ENCODE results near the gene HOMER2. TPM values are rescaled to one million over a fixed set of nuclear protein-coding genes. Genes with fewer than 3 reads are reported as not detected.

The HOMER2 gene
- total RNA-seq, 1 donor from 2014 or later = 9.4 TPM

- Mint-ChIP-seq H3K36me3 (ENCODE audit: low read depth) (peaks cover 25% of the 10 kb centered on the region), H3K4me1 (peaks cover 71% of the 10 kb centered on the region), H3K9me3 (no peaks in the 10 kb centered on the region), H3K4me3 (peak within 1 kb of the TSS; percentile 91), H3K27ac (peak within 1 kb of the TSS; percentile 93), H3K27me3 (no peaks in the 10 kb centered on the region)
- POLR2A ChIA-PET = interaction anchor here (0.8 to 4.4 kb wide), 11 partner anchors 23 to 269 kb away, joined by 3 to 36 read pairs (median 12); partner anchors contain the start of genes BTBD1, C15orf40, RAMAC and RPS17
- CTCF ChIA-PET = interaction anchor here (2.8 kb wide), 1 partner anchor 59 kb away, joined by 7 read pairs; no protein-coding TSS in a partner anchor
- ATAC-seq (ENCODE audit: low read depth) (peak; percentile 87), DNase-seq (peak; percentile 91)
- intact Hi-C loops (cut with micrococcal nuclease) = loop anchor here (1.0 kb wide), 7 partner anchors 23 to 269 kb away; partner anchors contain the start of genes AP3B2, C15orf40 and RPS17
- no peak for TF ChIP-seq CTCF (IDR thresholded peaks at IDR 0.05)
Measured at GRCh38 chr15:82809308-82810060, 143.0 kb downstream of the HOMER2 start, which contains the start of gene WHAMM. WHAMM (plus strand) TSS chr15:82809628; CDS start chr15:82809727, 99 bp downstream.

- intact Hi-C loops (cut with micrococcal nuclease) = loop anchor here (1.0 kb wide), 6 partner anchors 24 to 268 kb away; partner anchors contain the start of genes C15orf40 and RPS17
- no peak for TF ChIP-seq CTCF (IDR thresholded peaks at IDR 0.05)
- peaks cover 71% of the 10 kb centered on the region for H3K4me1 Mint-ChIP-seq
- peak overlapping the region; percentile 91 for H3K27ac Mint-ChIP-seq
- ATAC-seq (ENCODE audit: low read depth) (no peak), DNase-seq (no peak)
- ChIA-PET CTCF (no interaction called here), POLR2A (interaction anchor here (1.3 to 4.4 kb wide), 6 partner anchors 37 to 268 kb away, joined by 4 to 36 read pairs (median 17); partner anchors contain the start of genes C15orf40, RAMAC and RPS17)
- H3K27me3 Mint-ChIP-seq = no peaks in the 10 kb centered on the region
- H3K36me3 Mint-ChIP-seq (ENCODE audit: low read depth) = peaks cover 17% of the 10 kb centered on the region
- peak overlapping the region; percentile 82 for H3K4me3 Mint-ChIP-seq
- H3K9me3 Mint-ChIP-seq = no peaks in the 10 kb centered on the region
Measured at GRCh38 chr15:82808634-82809041, 143.9 kb downstream of the HOMER2 start.

- peak overlapping the region; percentile 91 for H3K27ac Mint-ChIP-seq
- DNase-seq (no peak), ATAC-seq (ENCODE audit: low read depth) (no peak)
- CTCF ChIA-PET = no interaction called here
- TF ChIP-seq CTCF (IDR thresholded peaks at IDR 0.05) = no peak
- H3K9me3 Mint-ChIP-seq = no peaks in the 10 kb centered on the region
- intact Hi-C loops (cut with micrococcal nuclease) = no loop called here
- peak overlapping the region; percentile 82 for H3K4me3 Mint-ChIP-seq
- POLR2A ChIA-PET = interaction anchor here (1.3 to 4.4 kb wide), 4 partner anchors 37 to 268 kb away, joined by 6 to 36 read pairs (median 24); partner anchors contain the start of genes RAMAC and RPS17
- H3K36me3 Mint-ChIP-seq (ENCODE audit: low read depth) = peaks cover 16% of the 10 kb centered on the region
- H3K4me1 Mint-ChIP-seq = peaks cover 70% of the 10 kb centered on the region
- no peaks in the 10 kb centered on the region for H3K27me3 Mint-ChIP-seq
Measured at GRCh38 chr15:82807920-82808633, 144.4 kb downstream of the HOMER2 start.

GRCh38 chr15:82805994-82806406 lies 146.5 kb downstream of the HOMER2 start, which contains the start of gene FSD2:
FSD2 (minus strand) TSS chr15:82806069; CDS start chr15:82787390, 18,679 bp downstream.
- POLR2A ChIA-PET = interaction anchor here (0.7 to 1.7 kb wide), 7 partner anchors 10 to 266 kb away, joined by 3 to 15 read pairs (median 4); partner anchors contain the start of genes RAMAC and RPS17
- Mint-ChIP-seq H3K36me3 (ENCODE audit: low read depth) (peaks cover 6% of the 10 kb centered on the region), H3K27ac (peak within 1 kb of the TSS; percentile 90), H3K9me3 (no peaks in the 10 kb centered on the region), H3K27me3 (no peaks in the 10 kb centered on the region), H3K4me1 (peaks cover 50% of the 10 kb centered on the region), H3K4me3 (peak within 1 kb of the TSS; percentile 55)
- DNase-seq (peak; percentile 32), ATAC-seq (ENCODE audit: low read depth) (peak; percentile 43)
- TF ChIP-seq CTCF (IDR thresholded peaks at IDR 0.05) = no peak
- intact Hi-C loops (cut with micrococcal nuclease) = loop anchor here (1.0 kb wide), 1 partner anchor 180 kb away; the partner anchor contains the start of gene RAMAC
- CTCF ChIA-PET = interaction anchor here (0.5 kb wide), 1 partner anchor 193 kb away, joined by 3 read pairs; no protein-coding TSS in a partner anchor

Measured in activated B cell treated with CpG ODN at 0.5 μM for 24 hours (primary cell).